T follicular helper cell (primary cell): ENCODE measurements around the gene FAM124B.

Experiments
- DNase-seq: peaks from one replicate; pipeline ENCODE4 v3.0.0-alpha.2; 2020; ENCODE audit warnings: low read depth

The FAM124B gene

DNA sequence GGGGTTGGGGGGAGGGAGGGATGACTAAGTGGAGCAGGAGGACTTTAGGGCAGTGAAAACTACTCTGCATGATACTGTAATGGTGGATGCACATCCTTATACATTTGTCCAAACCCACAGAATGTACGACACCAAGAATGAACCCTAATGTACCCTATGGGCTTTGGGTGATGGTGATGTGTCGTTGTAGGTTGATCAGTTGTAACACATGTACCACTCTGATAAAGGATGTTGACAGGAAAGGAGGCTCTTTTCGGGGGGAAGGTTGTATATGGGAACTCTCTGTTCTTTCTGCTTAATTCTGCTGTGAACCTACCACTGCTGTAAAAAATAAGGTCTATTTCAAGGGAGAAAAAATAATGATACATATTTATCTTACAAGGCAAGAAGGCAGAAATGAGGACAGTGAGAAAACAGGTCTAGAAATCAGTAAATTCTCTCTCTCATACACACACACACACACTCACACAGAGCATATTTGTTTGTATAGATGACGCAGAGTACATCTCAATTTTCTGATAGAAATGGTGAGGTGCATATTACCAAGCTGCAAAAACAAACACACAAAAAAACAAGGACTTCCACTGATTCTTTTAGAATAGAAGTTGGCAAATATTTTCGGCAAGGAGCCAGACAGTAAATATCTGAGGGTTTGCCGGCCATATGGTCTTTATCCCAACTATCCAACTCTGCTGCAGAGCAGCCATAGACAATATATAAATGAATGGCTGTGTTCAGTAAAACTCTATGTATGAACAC lies 20.2 kb downstream of the FAM124B start:
- no peak for DNase-seq

DNA sequence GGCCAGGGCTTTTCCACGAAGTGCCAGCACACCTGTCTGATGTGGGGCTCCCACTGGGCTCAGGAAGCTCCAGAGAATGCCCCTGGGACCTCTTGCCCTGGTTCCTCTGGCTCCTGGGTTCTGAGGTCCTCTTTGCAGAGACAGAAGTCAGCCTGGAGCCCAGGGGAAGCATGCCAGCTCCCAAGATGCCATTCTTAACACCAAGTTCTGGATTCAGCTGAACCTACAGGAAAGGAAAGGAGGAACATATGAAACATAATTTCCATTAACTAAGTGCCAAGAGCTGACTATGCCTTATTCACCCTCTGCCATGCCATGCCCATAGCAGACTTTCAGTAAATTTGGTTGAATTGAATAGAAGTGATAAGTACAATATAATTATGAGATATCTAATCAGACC lies 21.9 kb downstream of the FAM124B start:
- no peak for DNase-seq

DNA sequence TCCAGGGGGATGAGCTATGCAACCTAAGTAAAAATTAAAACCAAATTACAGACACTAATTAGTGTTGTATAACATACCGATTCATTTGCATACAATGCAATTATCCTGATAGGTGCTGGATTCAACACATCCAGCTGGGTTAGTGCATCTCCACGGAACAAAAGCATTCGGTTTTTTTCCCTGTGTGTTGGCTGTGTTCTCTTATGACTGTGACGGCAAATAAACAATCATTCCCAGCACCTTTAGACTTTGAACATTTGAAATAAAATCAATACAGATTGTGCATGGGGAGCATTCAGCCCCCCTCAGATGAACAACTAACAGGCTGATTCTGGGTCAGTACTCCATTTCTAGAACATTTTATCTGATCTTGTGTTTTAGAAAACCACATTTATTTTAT lies 22.7 kb downstream of the FAM124B start:
- DNase-seq = no peak

DNA sequence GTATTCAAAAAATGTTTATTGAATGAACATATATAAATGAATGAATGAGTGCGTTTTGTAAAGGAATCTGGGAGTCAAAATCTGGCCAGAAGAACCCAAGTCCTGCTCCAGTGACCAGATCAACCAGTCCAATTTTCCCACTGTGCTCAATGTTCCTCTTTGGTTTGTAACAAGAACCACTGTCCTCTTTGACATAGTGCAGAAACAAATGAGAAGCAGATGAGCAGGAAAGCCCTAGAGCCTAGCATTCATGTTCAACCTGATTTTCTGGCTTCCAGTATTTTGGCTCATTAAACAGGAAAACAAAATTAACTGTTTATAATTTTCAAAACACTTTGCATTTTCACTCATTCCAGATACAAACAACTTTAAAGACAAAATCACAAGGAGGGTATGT lies 23.2 kb downstream of the FAM124B start:
- DNase-seq = no peak

DNA sequence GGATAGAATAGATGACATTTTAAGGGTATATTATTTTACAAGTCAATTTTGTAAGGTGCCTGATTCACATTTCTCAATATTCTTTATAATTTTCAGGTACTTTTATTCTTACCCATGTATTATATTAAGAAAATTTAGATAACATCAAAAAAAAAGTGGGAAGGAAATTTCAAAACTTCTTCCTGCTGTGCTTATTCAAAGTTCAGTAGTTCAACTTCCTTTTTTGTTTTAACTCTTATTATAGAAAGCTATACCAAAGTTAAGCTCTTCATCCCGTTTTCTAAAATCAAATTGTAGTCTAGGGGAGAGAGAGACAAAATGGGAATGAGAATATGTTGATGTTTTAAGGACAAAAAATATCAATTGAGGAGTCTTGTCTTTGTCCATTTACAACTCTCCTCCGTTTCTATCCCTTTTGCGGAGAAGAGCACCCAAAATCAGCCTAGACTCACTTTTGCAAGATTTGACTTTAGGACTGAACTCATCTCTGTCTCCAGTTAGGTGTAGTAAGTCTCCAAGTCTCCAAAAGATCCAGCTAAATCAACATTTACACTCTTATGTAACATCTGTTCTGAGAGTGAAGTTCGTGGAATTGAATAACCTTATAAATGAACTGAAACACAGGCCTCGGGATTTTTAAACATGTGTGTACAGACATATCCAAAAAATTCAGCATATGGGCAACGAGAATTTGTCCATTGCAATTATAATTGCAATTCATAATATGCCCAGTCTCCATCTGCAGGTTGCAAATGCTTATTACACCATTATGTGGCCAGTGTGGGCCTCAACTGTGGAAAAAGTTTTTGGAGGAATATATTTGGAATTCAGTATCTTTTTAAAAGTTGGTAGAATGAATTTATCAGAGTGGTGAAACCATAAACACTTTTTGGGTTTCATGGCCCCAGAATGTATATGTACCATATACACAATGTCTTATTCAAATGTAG lies 23.9 kb downstream of the FAM124B start:
- no peak for DNase-seq

DNA sequence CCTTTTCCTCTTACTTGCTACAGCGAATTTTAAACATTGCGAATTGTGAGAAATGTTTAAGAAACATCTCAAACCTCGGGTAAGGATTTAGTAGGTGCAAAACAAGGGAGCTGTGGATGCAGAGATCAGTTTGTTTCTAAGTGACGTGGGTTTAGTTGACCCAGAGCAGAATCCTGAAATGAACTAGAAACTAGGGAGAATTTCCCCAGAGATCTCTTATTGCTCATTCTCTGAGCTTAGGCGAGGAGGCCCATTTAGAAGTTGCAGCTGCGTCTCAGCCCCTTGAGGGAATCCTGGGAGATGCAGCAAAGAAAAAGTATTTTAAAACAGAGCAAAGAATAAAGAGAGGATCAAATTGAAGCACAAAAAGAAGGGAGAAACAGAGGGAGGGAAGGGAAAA lies 29.3 kb downstream of the FAM124B start:
- no peak for DNase-seq

DNA sequence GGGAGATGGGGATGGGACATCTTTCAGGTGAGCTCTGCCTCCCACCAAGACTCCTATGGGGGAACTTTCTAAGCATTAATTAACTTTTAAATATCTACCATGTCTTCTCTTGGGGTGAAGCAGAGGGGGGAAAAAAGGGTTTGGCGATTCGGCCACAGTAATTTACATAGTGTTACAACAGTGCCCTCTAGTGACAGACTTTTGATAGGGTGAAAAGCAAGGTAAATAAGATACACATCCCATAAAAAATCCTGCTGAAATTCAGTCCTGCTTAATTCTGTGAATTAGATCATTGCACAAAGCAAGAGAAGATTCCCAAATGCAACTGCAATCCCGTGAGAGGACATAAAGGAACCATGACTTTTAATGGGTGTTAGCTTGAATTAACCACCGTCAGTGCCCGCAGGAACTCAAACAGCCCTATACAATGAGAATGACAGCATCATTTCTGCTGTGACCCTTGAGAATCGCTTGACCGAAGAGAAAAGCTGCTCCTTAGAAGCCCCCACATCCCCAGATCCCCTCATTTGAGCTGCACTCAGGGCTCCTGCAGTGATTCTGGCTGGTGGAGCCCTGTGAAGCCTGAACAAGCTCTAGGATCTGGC lies 32.8 kb downstream of the FAM124B start:
- no peak for DNase-seq

DNA sequence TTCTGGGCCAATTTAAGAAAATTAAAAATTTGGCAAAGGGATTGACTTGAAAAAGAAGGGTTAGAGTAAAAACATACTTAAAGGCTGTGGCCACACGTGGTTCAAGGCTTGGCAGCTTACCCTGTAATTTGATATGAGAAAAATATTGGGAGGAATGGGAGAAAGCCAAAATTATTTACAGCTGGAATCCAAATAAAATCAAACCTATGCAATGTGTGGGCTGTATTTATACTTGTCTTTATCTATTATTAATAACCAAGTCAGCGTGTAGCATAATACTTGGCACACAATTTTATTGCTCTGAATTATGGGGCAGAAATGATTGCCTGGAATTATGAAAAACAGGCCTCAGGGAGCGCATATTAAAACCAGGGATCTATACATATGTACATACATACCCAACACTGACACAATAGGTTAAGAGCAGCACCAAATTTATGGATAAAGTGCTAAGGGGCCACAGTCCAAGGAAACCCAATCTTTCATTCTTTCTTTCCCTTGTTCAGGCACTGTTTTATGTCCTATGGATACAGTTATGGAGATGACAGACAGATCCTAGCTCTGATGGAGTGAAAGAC lies 35.6 kb downstream of the FAM124B start:
- no peak for DNase-seq

DNA sequence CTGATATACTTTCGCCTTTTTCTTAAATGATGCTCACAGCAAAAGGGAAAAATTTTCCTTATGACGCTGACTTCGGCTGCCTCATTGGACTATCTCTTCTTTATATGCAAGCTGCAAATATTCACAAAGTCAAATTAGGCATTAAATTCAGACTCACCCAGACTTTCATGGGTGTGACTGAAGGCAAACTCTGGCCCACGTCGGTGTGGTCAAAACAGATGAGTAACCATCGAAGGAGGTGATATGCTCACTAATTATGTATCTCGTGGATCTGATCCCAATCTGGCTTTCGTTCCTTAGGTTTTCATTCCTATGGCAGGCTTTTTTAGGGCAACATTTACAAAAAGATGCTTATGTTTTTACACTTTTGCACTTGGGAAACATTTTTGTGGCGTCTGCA lies 36.6 kb downstream of the FAM124B start:
- DNase-seq = no peak

DNA sequence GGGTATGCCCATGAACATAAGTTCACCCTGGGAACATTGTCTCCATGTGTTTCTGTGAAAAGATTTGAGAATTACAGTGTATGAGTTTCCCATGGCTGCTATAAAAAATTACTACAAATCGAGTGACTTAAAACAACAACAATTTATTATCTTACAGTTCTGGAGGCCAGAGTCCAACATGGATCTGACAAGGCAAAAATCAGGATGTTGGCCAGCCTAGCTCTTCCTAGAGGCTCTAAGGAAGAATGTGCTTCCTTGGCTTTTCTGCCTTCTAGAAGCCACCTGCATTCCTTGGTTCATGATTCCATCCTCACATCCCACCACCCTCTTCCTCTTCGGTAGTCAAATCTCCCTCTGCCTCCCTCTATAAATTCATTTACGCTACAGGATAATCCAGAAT lies 38.6 kb downstream of the FAM124B start:
- no peak for DNase-seq

DNA sequence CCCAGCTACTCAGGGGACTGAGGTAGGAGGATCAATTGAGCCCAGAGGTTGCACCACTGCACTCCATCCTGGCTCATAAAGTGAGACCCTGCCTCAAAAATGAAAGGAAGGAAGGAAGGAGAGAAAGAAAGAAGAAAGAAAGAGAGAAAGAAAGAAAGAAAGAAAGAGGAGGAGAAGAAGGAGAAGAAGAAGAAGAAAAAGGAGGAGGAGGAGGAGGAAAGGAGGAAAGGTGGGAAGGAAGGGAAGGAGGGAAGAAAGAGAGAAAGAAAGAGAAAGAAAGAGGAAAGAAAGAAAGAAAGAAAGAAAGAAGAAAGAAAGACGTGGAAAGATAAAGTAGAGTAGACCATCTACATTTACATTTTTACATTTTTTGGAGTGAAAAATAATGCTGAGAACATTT lies 39.8 kb downstream of the FAM124B start:
- DNase-seq = no peak

DNA sequence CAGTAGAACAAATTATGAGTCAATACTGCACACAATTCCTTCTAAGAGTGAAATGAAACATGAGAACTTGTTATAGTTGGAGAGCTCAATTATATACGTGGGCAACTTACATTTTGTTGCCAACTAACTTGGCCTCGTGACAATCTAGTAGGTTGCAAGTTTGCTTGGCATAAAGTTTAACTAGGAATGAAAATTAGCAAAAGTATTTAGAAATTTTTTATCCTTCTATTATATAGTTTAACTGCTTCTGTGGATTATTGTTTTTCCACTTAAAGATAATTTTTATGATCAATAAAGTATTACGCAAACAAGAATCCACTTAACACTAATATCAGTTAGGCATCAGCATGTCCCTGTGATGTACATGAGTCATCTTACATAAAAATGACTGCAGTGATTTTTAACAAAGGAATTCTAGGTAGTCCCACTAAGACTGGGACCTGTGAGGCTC lies 41.1 kb downstream of the FAM124B start:
- DNase-seq = no peak

DNA sequence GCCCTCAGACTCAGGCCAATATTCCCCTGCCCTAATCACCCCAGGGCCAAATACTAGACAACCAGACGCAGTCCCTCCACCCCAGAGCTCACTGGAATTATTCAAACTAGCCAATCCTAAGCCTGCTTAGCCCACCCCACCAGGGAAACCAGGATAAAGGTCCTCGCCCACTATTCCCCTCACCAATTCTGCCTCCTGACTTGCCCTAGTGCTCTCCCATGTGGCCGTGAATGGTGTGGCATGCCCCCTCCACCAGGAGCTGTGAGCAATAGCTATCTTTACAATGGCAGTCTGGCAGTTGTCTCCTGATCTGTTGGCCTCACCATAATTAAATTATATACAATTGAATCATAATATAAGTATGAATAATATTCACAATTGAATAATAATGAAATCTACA lies 42.3 kb downstream of the FAM124B start:
- DNase-seq = no peak

DNA sequence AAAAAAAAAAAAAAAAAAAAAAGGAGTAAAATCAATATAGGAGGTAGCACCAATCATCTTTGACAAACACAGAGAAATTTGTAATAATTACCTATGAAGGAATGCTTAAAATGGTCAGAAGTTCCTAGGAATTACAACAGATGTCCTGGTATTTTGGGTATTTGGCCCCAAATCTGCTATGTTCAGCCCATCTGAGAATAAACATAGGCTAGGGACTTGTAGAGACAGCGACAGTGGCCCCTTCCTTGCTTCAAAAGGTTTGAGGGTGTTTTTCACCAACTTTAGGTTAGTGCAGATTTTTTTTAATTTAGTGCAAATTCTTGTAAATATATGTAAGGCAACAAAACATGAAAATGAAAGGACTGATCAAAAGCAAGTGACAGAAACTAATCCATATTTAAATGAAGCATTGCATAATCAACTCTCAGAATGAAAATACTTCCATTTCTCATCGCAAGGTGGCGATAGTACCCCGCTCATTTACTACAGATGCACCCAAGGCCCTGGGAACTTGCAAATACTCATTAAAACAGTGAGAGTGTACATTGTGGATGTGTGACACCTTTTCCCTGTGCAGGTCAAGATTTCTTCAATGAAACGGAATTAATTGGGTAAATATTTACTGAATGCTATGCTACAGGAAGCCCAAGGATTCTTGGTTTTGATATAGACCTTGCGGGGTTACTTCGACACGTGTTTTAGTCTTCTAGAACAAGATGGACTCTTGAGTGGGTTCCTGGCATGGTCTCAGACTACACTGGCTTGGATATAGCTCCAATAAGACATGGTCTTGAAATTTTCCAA lies 44.6 kb downstream of the FAM124B start:
- DNase-seq = peak; percentile 24

DNA sequence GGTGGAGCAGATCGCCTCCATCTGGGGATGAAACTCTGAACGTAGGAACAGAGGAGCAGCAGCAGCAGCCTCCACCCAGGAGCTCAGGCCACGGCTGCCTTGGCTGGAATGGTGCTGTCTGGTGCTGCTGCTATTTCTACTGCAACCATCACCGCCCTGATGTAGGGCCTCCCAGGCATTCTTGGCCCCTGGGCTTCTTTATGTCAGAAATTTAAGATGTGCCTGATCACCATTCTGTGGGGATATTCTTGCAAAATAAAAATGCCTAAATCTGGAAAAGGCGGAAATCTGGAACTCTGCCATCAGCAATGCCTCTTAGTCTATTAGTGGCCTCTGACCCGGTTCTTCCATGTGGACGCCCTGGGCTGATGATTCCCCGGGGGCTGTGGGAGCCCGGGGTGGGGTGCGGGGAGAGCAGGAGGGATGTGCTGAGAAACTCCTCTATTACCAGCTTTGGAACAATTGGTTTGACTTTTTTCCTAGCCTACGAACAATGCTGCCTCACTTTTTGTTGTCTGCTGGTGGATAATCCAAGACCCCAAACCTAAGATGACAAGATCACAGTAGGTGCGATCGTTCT lies 47.2 kb downstream of the FAM124B start:
- no peak for DNase-seq

DNA sequence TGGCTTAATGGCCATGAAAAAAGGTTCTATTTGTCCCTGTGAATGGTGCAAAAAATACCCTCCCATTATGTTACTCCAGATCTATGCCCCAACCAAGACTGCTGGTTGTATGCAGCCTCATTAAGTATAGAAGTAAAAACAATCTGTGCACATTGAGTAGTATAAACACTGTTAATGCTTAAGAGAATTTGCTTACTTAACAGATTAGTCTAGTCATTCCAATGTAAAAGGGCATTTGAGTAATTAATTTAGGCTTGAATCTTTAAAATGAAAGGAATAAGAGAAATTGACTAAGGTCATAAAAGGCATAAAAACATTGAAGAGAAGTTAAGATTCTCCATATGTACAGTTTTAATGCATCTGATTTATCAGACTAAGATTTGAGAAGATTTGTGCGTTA lies 51.2 kb downstream of the FAM124B start:
- DNase-seq = no peak

DNA sequence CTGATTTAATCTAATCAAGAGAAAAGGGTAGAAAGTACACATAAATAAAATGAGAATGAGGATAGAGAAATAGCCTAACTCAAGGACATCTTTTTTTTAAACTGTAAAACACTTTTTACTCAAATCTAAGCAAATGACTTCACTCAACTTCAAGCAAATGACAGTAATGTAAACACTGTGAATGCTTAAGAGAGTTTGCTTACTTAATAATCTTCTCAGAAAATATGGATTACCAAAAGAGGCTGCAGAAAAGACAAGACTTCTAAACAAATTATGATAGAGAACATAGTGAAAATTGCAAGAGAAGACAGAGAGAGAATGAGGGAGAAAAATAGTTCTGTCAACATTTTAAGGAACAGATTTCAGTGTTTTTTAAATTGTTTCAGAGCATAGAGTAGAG lies 52.5 kb downstream of the FAM124B start:
- DNase-seq = no peak

DNA sequence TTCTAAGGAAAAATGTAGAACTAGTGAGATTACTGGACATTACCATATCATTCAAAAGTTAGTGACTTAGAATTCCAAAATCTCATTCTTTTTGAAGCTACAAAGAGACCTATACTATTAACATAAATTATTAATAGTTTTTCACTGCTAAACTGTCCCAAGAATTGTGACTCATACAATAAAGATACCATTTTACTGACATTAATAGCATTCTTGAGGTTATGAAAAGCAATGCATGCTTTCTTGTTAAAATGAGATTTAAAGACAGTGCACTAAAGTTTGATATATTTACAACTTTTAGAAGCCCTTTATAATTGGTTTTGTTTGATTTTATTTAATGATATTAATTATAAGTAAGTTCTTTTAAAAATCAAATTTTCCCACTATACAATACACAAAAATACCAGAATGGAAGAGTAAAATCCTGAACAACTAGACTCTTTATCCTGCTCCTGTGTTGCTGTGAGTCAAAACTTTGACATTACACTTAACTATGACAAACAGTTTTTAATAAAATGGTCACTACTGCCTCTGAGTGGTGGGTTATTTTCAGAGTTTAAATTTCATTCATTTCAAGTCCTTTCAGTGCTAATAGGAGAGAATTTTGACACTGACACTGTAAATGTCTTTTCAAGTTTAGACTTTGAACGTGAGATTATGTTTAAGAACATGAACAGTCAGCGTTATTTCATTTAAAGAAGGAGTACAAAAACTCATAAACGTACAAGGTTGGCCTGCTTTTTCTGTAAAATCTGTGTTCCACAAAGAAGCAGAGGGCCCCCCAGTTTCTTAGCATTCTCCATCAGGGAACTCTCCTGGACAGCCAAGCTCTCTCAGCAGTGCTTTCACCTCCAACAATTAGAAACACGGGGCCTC lies 54.5 kb downstream of the FAM124B start:
- no peak for DNase-seq

DNA sequence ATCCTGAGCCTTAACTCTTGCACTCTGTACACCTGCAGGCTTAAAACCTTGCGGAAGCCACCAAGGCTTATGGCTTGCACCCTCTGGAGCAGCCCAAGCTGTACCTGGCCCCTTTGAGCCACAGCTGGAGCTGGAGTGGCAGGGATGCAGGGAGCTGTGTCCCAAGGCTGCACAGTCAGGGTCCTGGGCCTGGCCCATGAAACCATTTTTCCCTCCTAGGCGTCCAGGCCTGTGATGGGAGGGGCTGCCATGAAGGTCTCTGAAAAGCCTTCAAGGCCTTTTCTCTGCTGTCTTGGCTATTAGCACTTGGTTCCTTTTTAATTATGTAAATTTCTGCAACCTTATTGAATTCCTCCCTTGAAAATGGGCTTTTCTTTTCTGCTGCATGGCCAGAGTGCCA lies 56.4 kb downstream of the FAM124B start:
- no peak for DNase-seq

DNA sequence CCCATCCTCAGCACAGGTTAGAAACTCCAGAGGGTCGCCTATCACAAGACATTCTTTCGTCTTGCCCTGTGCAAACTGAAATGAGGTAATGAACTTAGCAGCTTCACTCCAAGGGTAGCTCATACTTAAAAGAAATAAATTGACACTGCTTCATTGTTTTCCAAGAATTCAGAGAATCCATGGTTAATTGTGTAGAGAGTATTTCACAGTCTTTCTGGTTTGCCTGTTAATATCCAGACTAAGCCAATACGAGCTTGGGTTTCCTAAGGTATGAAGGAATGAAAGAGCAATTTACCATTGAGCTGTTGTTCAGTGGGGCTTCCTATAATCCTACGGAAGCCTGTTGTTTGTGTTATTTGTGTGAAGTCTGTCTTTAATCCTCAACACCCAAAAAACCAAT lies 58.7 kb downstream of the FAM124B start:
- no peak for DNase-seq
